Adrenal gland (tissue), 12 donors: Measurements from ENCODE around the gene PIM3. TPM values are rescaled to one million over a fixed set of nuclear protein-coding genes. Genes with fewer than 3 reads are reported as not detected.

Experiments
- DNase-seq, 7 donors: peaks; one replicate each; pipeline ENCODE4 v3.0.0-alpha.2; 2019 to 2020
- H3K27ac ChIP-seq, 5 donors: fragments of 200-600 bp; sonication (generic) in 4 of 5; 1 replicate in 3 of 5; 2 replicates in 2 of 5; pipeline versions ENCODE4 v1.5.1 to v1.8.0; 2016 to 2020; ENCODE audit warnings: mild to moderate bottlenecking in 1 of 5
- H3K27me3 ChIP-seq: fragments of 200-600 bp; 2 replicates; pipeline ENCODE4 v1.8.0; 2021
- H3K36me3 ChIP-seq, 2 donors: fragments of 200-600 bp; replicated peaks in 1 of 2; 1 replicate in 1 of 2; 2 replicates in 1 of 2; pipeline versions ENCODE4 v1.5.1 to v1.8.0; 2018 to 2022
- H3K4me1 ChIP-seq, 2 donors: fragments of 200-600 bp; replicated peaks in 1 of 2; 1 replicate in 1 of 2; 2 replicates in 1 of 2; pipeline versions ENCODE4 v1.5.1 to v1.8.0; 2018 to 2021
- H3K4me3 ChIP-seq, 4 donors: fragments of 200-600 bp; sonication (generic) in 3 of 4; one replicate each; pipeline ENCODE4 v1.5.1; 2016 to 2018
- H3K9me3 ChIP-seq, 3 donors: fragments of 200-600 bp; sonication (generic) in 1 of 3; replicated peaks in 1 of 3; 1 replicate in 2 of 3; 2 replicates in 1 of 3; pipeline versions ENCODE4 v1.5.1 to v1.8.0; 2016 to 2021
- POLR2A ChIP-seq, 2 donors: fragments of 450-650 bp; IDR thresholded peaks; one replicate each; pipeline ENCODE4 v1.6.1; 2017; ENCODE audit warnings: antibody characterized with exemption in 2 of 2, mild to moderate bottlenecking in 2 of 2, moderate library complexity in 1 of 2
- WGBS, 4 donors: extraction: QIAGEN DNeasy Blood & Tissue Kit in 2 of 4; methylation state at CpG; one replicate each; pipeline versions ENCODE4 v1.1.5 to v1.1.7; 2013 to 2017; 5-methylcytosine and 5-hydroxymethylcytosine counted together
- intact Hi-C, 2 donors: fragments of 100-400 bp; cut with DNase I; formaldehyde crosslinking; loops; one replicate each; pipeline versions ENCODE4 v1.14.1 to v1.15.0; 2022 to 2023
- polyA plus RNA-seq, 3 donors: library from polyadenylated mRNA; stranded (reverse); fragments of 200-250 nt in 2 of 3; fragments of 350-450 nt in 1 of 3; fragmentation: Illumina TruSeq in 1 of 3; extraction: RNeasy Lipid Tissue Mini Kit (QIAGEN cat#74804) in 1 of 3; gene quantifications; one replicate each; pipeline ENCODE4 v1.2.3, GENCODE V29; 2013 to 2014
- total RNA-seq, 9 donors: library from RNA; depleted of rRNA in 4 of 9; stranded (reverse); fragments of >200 nt in 4 of 9; fragments of 120-200 nt in 1 of 9; fragmentation: NEBNext Ultra II Directional in 1 of 9; extraction: Animal tissue kit (Norgen Biotek cat#: 25700) in 1 of 9; gene quantifications; one replicate each; pipeline versions ENCODE4 v1.1.0 to v1.2.4, GENCODE V29; 2013 to 2023
- TF ChIP-seq, protein P1 (sequence below), 6 experiments: fragments of 450-650 bp in 4 of 6; fragments of 200-600 bp in 2 of 6; sonication (generic) in 1 of 6; IDR thresholded peaks; 1 replicate in 5 of 6; 2 replicates in 1 of 6; pipeline versions ENCODE4 v1.5.1 to v1.8.0; 2016 to 2021; ENCODE audit warnings: antibody characterized with exemption in 6 of 6, mild to moderate bottlenecking in 2 of 6, moderate library complexity in 1 of 6
- donor health status: healthy with polysubstance abuse.
- donor health status: Bipolar disorder and iron deficiency.
- donor health status: DM: yes; HTN: yes; CAD: no.
- donor health status: DM: no; HTN: no; CAD: no.
- donor health status: DM: no; HTN: no; CAD: no.
- donor health status: DM: yes; HTN: yes; CAD: no.

PIM3 gene
- total and polyA plus RNA-seq, 12 donors = 7.2 to 99.2 (median 51.7) TPM

GRCh38 chr22:49913446-49913845, 47.1 kb upstream of the PIM3 start:
- no peaks in the 10 kb centered on the region for H3K27me3 ChIP-seq
- peaks cover 5 to 9% of the 10 kb centered on the region in 2 donors for H3K4me1 ChIP-seq
- H3K27ac ChIP-seq = no peak overlapping the region
- TF ChIP-seq, protein P1, sequence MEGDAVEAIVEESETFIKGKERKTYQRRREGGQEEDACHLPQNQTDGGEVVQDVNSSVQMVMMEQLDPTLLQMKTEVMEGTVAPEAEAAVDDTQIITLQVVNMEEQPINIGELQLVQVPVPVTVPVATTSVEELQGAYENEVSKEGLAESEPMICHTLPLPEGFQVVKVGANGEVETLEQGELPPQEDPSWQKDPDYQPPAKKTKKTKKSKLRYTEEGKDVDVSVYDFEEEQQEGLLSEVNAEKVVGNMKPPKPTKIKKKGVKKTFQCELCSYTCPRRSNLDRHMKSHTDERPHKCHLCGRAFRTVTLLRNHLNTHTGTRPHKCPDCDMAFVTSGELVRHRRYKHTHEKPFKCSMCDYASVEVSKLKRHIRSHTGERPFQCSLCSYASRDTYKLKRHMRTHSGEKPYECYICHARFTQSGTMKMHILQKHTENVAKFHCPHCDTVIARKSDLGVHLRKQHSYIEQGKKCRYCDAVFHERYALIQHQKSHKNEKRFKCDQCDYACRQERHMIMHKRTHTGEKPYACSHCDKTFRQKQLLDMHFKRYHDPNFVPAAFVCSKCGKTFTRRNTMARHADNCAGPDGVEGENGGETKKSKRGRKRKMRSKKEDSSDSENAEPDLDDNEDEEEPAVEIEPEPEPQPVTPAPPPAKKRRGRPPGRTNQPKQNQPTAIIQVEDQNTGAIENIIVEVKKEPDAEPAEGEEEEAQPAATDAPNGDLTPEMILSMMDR (IDR thresholded peaks at IDR 0.05) = no peak
- TF ChIP-seq POLR2A (IDR thresholded peaks at IDR 0.05) = no peak
- 95 to 96% (median 95%) methylated on average over 6 to 14 of the region's 14 CpGs for WGBS, 4 donors
- no peak for DNase-seq
- intact Hi-C loops = loop anchor here (10.0 kb wide), 2 partner anchors 59 to 129 kb away; partner anchors contain the start of gene ZBED4 (in 2 of the 2)
- no peaks in the 10 kb centered on the region for H3K9me3 ChIP-seq
- H3K36me3 ChIP-seq = peaks cover 0 to 13% of the 10 kb centered on the region in 2 donors
- H3K4me3 ChIP-seq = no peak overlapping the region

DNA sequence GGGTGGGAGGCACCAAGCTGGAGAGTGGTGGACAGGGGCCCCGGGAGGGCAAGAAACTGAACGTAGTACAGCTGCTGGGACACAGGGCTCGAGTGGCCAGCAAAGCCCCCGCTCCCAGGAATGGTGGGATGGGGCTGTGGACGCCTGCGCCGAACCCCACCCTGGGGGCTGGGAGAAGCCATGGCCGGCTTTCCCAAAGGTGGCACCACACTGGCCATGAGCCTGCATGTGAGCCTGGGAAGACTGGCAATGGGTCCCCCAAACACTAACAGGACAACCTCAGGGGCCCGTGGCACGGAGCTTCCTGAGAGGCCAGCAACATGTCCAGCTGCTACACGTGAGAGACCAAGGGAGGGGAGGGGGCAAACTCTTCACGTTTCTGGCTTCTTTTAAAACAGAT, 46.3 kb upstream of the PIM3 start:
- WGBS, 4 donors = 90 to 93% (median 91%) methylated on average over 7 to 12 of the region's 12 CpGs
- DNase-seq = no peak
- intact Hi-C loops = loop anchor here (10.0 kb wide), 2 partner anchors 59 to 129 kb away; partner anchors contain the start of gene ZBED4 (in 2 of the 2)

DNA sequence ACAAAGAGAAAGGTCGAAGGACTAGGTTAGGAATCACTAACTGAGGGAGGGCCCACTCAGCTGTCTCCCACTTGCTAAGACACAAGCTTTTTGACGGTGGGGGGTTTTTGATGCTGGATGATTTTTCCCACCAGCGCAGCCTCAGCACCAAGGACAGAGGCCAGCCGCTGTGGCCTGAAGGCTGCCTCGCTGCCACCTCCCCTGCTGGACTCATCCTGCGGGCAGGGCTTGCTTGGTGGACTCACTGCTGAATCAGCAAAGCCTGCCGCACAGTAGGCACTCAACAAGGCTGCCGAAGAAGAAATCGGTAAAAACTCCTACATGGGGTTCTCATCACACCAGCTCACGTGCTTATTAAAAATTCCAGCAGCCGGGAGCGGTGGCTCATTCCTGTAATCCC, 45.0 kb upstream of the PIM3 start:
- intact Hi-C loops = loop anchor here (10.0 kb wide), 2 partner anchors 61 to 131 kb away; partner anchors contain the start of gene ZBED4 (in 2 of the 2)

More for the DNA sequence above, 46.3 kb upstream of the PIM3 start:
- H3K9me3 ChIP-seq = no peaks in the 10 kb centered on the region
- TF ChIP-seq POLR2A (IDR thresholded peaks at IDR 0.05) = no peak
- TF ChIP-seq, protein P1 (IDR thresholded peaks at IDR 0.05) = no peak
- no peaks in the 10 kb centered on the region for H3K27me3 ChIP-seq
- H3K4me1 ChIP-seq = peaks cover 9 to 15% of the 10 kb centered on the region in 2 donors
- peaks cover 0 to 10% of the 10 kb centered on the region in 2 donors for H3K36me3 ChIP-seq
- no peak overlapping the region for H3K27ac ChIP-seq
- no peak overlapping the region for H3K4me3 ChIP-seq

DNA sequence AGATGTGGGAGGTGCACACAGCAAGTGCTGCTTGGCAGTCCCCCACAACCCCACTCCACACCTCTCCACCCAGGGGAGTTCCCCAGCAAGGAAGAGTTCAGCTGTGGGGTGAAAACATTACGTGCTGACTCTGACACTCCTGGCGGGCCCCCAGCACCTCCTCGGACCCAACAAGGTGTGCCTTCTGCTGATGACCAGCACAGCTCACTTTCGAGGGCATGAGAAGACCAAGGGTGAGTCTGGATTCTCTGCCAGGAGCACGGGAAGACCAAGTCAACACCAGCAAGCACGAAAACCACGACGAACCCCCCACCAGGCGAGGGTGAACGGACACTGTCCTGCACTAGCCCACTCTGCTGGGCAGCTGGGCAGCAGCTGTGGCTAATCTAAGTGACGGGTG, 43.7 kb upstream of the PIM3 start:
- Histone ChIP-seq H3K27me3 (no peaks in the 10 kb centered on the region), H3K4me3 (no peak overlapping the region), H3K36me3 (peaks cover 0 to 21% of the 10 kb centered on the region in 2 donors), H3K27ac (no peak overlapping the region), H3K4me1 (peaks cover 9 to 20% of the 10 kb centered on the region in 2 donors), H3K9me3 (no peaks in the 10 kb centered on the region)
- intact Hi-C loops = loop anchor here (10.0 kb wide), 2 partner anchors 62 to 132 kb away; partner anchors contain the start of gene ZBED4 (in 2 of the 2)
- TF ChIP-seq, protein P1 (IDR thresholded peaks at IDR 0.05) = no peak
- no peak for TF ChIP-seq POLR2A (IDR thresholded peaks at IDR 0.05)
- DNase-seq = no peak
- 86 to 97% (median 95%) methylated on average over 9 to 11 of the region's 11 CpGs for WGBS, 4 donors

More for the DNA sequence above, 45.0 kb upstream of the PIM3 start:
- no peak for DNase-seq
- H3K27ac ChIP-seq = no peak overlapping the region
- H3K9me3 ChIP-seq = no peaks in the 10 kb centered on the region
- peaks cover 0 to 15% of the 10 kb centered on the region in 2 donors for H3K36me3 ChIP-seq
- TF ChIP-seq POLR2A (IDR thresholded peaks at IDR 0.05) = no peak
- TF ChIP-seq, protein P1 (IDR thresholded peaks at IDR 0.05) = no peak
- H3K4me1 ChIP-seq = peaks cover 9 to 20% of the 10 kb centered on the region in 2 donors
- 80 to 97% (median 91%) methylated on average over 10 to 12 of the region's 12 CpGs for WGBS, 4 donors
- no peaks in the 10 kb centered on the region for H3K27me3 ChIP-seq
- H3K4me3 ChIP-seq = no peak overlapping the region
